CD4-positive, alpha-beta T cell (primary cell): ENCODE data around the gene PDE9A. TPM values are rescaled to one million over a fixed set of nuclear protein-coding genes. Genes with fewer than 3 reads are reported as not detected.

Experiments used
- ATAC-seq: fragments of 200-7000 bp; cut with Tn5 transposase; one replicate; pipeline ENCODE4 v1.10.0; 2022; ENCODE audit warnings: mild to moderate bottlenecking; ENCODE audit not compliant: poor library complexity
- CTCF ChIA-PET: fragments of 350-600 bp; sonication (Branson Sonifier 250); formaldehyde crosslinking; loops from one replicate; lab custom pipeline; 2021; ENCODE audit warnings: antibody characterized with exemption, inconsistent platforms; lab: Charles Lee
- POLR2A ChIA-PET: fragments of 350-600 bp; sonication (Branson Sonifier 250); formaldehyde crosslinking; loops from one replicate; lab custom pipeline; 2021; ENCODE audit warnings: antibody characterized with exemption, inconsistent platforms; lab: Charles Lee
- DNase-seq, 14 experiments: peaks; one replicate each; pipeline ENCODE4 v3.0.0-alpha.2; 2013 to 2020; ENCODE audit warnings: mixed read lengths in 2 of 14
- H3K27ac ChIP-seq, 2 donors: one replicate each; pipeline versions ENCODE4 v1.5.1 to v1.7.0; 2013; ENCODE audit warnings: low read length in 2 of 2, low read depth in 1 of 2, mild to moderate bottlenecking in 1 of 2
- H3K27me3 ChIP-seq, 2 experiments: 1 replicate in 1 of 2; 2 replicates in 1 of 2; pipeline versions ENCODE4 v1.6.1 to v1.7.0; 2013; ENCODE audit warnings: low read length in 2 of 2, control low read depth in 1 of 2, mild to moderate bottlenecking in 1 of 2, moderate library complexity in 1 of 2; ENCODE audit not compliant: insufficient read depth in 2 of 2, control insufficient read depth in 1 of 2
- H3K36me3 ChIP-seq: one replicate; pipeline ENCODE4 v1.6.1; 2013; ENCODE audit warnings: low read length, control low read depth; ENCODE audit not compliant: insufficient read depth
- H3K4me1 ChIP-seq: one replicate; pipeline ENCODE4 v1.6.1; 2013; ENCODE audit warnings: low read length, control low read depth; ENCODE audit not compliant: insufficient read depth
- H3K4me3 ChIP-seq: one replicate; pipeline ENCODE4 v1.5.1; 2013; ENCODE audit warnings: mild to moderate bottlenecking, low read length, moderate library complexity
- H3K9me3 ChIP-seq, 2 experiments: 1 replicate in 1 of 2; 2 replicates in 1 of 2; pipeline versions ENCODE4 v1.6.1 to v1.7.0; 2013; ENCODE audit warnings: low read length in 2 of 2, mild to moderate bottlenecking in 2 of 2, control low read depth in 1 of 2, moderate library complexity in 1 of 2; ENCODE audit not compliant: control insufficient read depth in 1 of 2, insufficient read depth in 1 of 2
- H3K27ac Mint-ChIP-seq: one replicate; pipeline ENCODE4 v1.8.0; 2020; ENCODE audit warnings: mixed read lengths
- H3K27me3 Mint-ChIP-seq: one replicate; pipeline ENCODE4 v1.8.0; 2021; ENCODE audit warnings: mixed read lengths
- H3K36me3 Mint-ChIP-seq: one replicate; pipeline ENCODE4 v1.8.0; 2021; ENCODE audit warnings: low read depth, mixed read lengths
- H3K4me1 Mint-ChIP-seq: one replicate; pipeline ENCODE4 v1.8.0; 2021; ENCODE audit warnings: low read depth, mixed read lengths
- H3K4me3 Mint-ChIP-seq: one replicate; pipeline ENCODE4 v1.8.0; 2020; ENCODE audit warnings: mild to moderate bottlenecking, mixed read lengths
- H3K9me3 Mint-ChIP-seq: one replicate; pipeline ENCODE4 v1.8.0; 2020; ENCODE audit warnings: mixed read lengths
- CTCF ChIP-seq: fragments of 200-600 bp; IDR thresholded peaks from one replicate; pipeline ENCODE4 v1.8.0; 2022; ENCODE audit warnings: antibody characterized with exemption, mild to moderate bottlenecking
- intact Hi-C, 2 experiments: fragments of 100-400 bp; cut with DNase I in 1 of 2; cut with micrococcal nuclease in 1 of 2; formaldehyde crosslinking; loops; one replicate each; pipeline versions ENCODE4 v1.15.1 to v1.9.0; 2023 to 2025; cut with DNase I, micrococcal nuclease
- total RNA-seq, 174 experiments: library from RNA in 2 of 174; stranded (reverse) in 2 of 174; gene quantifications; one replicate each; pipeline ENCODE4 v1.2.3 and lab custom pipeline; 2021 to 2026

PDE9A gene
- total RNA-seq, 2 experiments from 2014 or later, result 12.6 to 13.2 TPM

GRCh38 chr21:42687796-42688195 lies 34.4 kb downstream of the PDE9A start:
- H3K9me3 ChIP-seq, result no peaks in the 10 kb centered on the region
- peaks cover 2% of the 10 kb centered on the region for H3K36me3 ChIP-seq
- H3K4me1 ChIP-seq, result peaks cover 25% of the 10 kb centered on the region
- no peak for ATAC-seq
- Mint-ChIP-seq H3K27me3 (no peaks in the 10 kb centered on the region), H3K9me3 (no peaks in the 10 kb centered on the region), H3K36me3 (peaks cover 22% of the 10 kb centered on the region), H3K4me3 (peak overlapping the region; percentile 25), H3K27ac (no peak overlapping the region), H3K4me1 (peaks cover 26% of the 10 kb centered on the region)
- no peak overlapping the region for H3K4me3 ChIP-seq
- no peak for TF ChIP-seq CTCF
- ChIA-PET CTCF (no interaction called here), POLR2A (no interaction called here)
- intact Hi-C loops, result loop anchor here in 1 of 2 experiments (10.0 kb wide), 1 partner anchor 127 kb away; no protein-coding TSS in a partner anchor
- H3K27ac ChIP-seq, result no peak overlapping the region
- DNase-seq, result no peak
- H3K27me3 ChIP-seq, result no peaks in the 10 kb centered on the region

GRCh38 chr21:42688226-42688840 lies 34.9 kb downstream of the PDE9A start:
- Mint-ChIP-seq H3K4me1 (peaks cover 21% of the 10 kb centered on the region), H3K9me3 (no peaks in the 10 kb centered on the region), H3K4me3 (no peak overlapping the region), H3K27ac (no peak overlapping the region), H3K36me3 (peaks cover 22% of the 10 kb centered on the region), H3K27me3 (no peaks in the 10 kb centered on the region)
- intact Hi-C loops, result loop anchor here in 1 of 2 experiments (10.0 kb wide), 1 partner anchor 126 kb away; no protein-coding TSS in a partner anchor
- ATAC-seq (no peak), DNase-seq (no peak)
- H3K4me1 ChIP-seq, result peaks cover 19% of the 10 kb centered on the region
- H3K27me3 ChIP-seq, result no peaks in the 10 kb centered on the region
- H3K27ac ChIP-seq, result no peak overlapping the region
- no peaks in the 10 kb centered on the region for H3K9me3 ChIP-seq
- no peak overlapping the region for H3K4me3 ChIP-seq
- POLR2A ChIA-PET, result no interaction called here
- CTCF ChIA-PET, result no interaction called here
- H3K36me3 ChIP-seq, result peaks cover 2% of the 10 kb centered on the region
- no peak for TF ChIP-seq CTCF

- DNase-seq, result no peak
- Mint-ChIP-seq H3K27ac (no peak overlapping the region), H3K27me3 (no peaks in the 10 kb centered on the region), H3K4me3 (no peak overlapping the region), H3K9me3 (no peaks in the 10 kb centered on the region), H3K4me1 (peaks cover 15% of the 10 kb centered on the region), H3K36me3 (peaks cover 22% of the 10 kb centered on the region)
- ATAC-seq, result no peak
- Histone ChIP-seq H3K4me1 (peaks cover 14% of the 10 kb centered on the region), H3K27ac (no peak overlapping the region), H3K9me3 (no peaks in the 10 kb centered on the region), H3K27me3 (no peaks in the 10 kb centered on the region), H3K4me3 (no peak overlapping the region), H3K36me3 (peaks cover 2% of the 10 kb centered on the region)
- no peak for TF ChIP-seq CTCF
- POLR2A ChIA-PET, result no interaction called here
- CTCF ChIA-PET, result no interaction called here
- intact Hi-C loops, result loop anchor here in 1 of 2 experiments (10.0 kb wide), 1 partner anchor 126 kb away; no protein-coding TSS in a partner anchor
These were observed 35.5 kb downstream of the PDE9A start for GRCh38 chr21:42688841-42689371.
